Effector CD8-positive, alpha-beta T cell (primary cell): ENCODE data around the gene YWHAH.

Experiments
- DNase-seq: peaks from one replicate; lab custom pipeline; 2025; lab: John Stamatoyannopoulos, UW

YWHAH gene

GRCh38 chr22:31950226-31950625 is 5.9 kb downstream of the YWHAH start:
- no peak for DNase-seq

DNA sequence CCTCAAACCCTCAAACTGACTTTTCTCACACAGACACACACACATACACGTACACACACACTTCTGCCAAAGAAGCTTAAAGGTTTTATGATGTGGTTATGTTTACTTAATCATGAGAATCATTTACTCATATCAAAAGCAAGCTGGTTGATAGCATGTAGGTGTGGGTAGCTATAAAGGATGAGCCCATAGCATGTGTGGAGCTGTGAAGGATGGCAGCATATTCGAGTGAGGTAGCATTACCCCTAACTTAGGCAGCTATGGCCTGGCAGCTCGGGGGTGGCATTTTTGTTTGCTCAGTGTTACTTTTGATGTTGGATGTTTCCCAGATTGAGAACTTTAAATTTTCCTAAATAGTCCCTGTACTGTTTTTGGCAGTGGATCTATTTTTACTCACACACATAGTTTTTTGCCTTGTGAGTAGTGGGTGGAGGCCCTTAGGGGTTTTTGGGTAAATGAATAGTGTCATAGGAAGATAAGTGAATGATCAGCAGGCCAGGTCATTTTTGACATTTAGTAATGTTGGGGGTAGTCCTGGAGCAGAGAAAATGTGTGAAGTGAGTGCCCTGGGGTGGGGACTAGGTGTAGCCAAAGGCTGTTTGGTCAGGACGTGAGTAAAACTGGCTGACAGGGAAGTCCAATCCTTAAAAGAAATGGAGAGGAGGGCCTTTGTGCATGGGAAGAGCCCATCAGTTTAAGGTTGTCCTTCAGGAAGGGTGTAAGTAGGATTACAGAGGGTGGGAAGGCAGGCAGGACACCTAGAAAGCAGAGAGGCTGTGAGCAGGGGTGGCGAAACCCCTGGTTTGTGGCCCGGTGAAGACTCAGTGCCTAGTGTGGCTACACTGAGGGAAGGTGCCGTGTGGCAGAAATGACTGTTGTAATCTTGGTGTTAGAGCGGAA is 7.1 kb downstream of the YWHAH start:
- DNase-seq: no peak

DNA sequence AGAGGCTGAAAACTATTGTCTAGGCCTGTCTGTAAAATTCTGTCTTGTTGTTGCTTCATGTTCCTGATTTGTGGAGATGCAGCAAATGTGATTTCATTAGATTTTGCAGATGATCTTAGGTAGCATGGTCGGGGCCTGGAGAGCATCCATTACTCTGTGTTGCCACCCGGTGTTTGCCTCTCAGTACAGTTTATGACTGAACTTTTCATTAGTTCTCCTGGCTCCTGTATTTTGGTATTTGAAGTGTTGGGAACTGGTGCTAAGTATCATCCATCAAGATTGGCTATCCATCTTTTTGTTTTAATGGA is 7.7 kb downstream of the YWHAH start:
- no peak for DNase-seq

- DNase-seq: no peak
Measured at GRCh38 chr22:31952472-31952871, 8.1 kb downstream of the YWHAH start.

DNA sequence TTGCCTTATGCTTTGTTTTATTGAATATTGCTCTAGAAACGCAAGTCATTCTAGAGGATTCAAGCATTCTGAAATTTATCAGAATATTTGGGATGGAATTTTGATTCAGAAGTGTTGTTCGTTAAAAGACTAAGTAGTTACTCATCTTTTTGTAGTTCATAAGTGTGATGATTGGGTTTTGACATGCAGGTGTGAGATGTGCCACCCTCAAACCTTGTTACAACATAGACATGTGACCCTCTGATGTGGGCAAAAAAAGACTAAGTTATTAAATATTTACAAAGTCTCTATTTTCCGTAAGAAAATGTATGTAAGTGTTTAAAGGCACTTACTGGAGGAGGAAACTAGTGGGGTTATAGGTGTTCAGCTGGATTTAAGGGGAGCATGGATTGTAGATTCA is 8.9 kb downstream of the YWHAH start:
- DNase-seq: no peak

- DNase-seq: no peak
Measured at GRCh38 chr22:31954535-31955523, 10.5 kb downstream of the YWHAH start.

DNA sequence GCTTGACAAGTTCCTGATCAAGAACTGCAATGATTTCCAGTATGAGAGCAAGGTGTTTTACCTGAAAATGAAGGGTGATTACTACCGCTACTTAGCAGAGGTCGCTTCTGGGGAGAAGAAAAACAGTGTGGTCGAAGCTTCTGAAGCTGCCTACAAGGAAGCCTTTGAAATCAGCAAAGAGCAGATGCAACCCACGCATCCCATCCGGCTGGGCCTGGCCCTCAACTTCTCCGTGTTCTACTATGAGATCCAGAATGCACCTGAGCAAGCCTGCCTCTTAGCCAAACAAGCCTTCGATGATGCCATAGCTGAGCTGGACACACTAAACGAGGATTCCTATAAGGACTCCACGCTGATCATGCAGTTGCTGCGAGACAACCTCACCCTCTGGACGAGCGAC is 12.0 kb downstream of the YWHAH start:
- DNase-seq: no peak

DNA sequence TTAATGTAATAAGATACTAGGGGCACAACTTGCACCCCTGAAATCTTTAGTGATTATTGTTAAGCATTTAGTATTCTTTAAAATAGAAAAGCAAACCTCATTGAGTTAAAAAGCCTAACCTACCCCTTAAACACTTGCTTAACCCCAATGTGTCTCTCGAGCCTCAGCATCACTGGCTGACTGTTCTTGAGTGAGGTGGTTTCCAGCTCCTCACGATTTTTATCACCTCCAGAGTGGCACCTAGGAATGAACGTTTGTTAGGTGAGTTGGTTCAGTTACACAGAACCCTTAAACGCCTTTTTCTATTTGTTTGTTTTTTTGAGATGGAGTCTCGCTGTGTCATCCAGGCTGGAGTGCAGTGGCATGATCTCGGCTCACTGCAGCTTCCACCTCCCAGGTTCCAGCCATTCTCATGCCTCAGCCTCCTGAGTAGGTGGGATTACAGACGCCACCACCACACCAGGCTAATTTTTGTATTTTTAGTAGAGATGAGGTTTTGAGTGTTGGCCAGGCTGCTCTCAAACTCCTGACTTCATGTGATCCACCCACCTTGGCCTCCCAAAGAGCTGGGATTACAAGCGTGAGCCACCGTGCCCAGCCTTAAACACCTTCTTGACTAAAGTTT is 13.7 kb downstream of the YWHAH start:
- no peak for DNase-seq

- no peak for DNase-seq
Measured at GRCh38 chr22:31958625-31959239, 14.4 kb downstream of the YWHAH start.

GRCh38 chr22:31960767-31961166 is 16.4 kb downstream of the YWHAH start:
- DNase-seq: no peak

- no peak for DNase-seq
Measured at GRCh38 chr22:31962387-31963125, 18.2 kb downstream of the YWHAH start.

DNA sequence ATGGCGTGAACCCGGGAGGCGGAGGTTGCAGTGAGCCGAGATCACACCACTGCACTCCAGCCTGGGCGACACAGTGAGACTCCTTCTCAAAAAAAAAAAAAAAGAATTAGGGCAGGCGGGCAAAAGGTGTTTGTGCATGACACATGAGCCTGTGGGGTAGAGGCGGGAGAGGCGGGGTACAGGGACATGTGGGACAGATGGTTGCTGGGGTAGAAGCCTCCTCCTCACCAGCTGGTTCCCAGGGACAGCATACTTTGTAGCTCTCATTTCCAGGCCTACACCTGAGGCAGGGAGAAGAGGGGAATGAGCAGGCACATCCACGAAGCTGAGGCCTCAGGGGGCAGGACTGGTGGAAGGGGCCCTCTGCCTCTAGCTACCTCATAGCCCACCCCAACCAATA is 23.7 kb downstream of the YWHAH start:
- no peak for DNase-seq

- DNase-seq: peak; percentile 14
Measured at GRCh38 chr22:31969789-31970489, 25.6 kb downstream of the YWHAH start.

DNA sequence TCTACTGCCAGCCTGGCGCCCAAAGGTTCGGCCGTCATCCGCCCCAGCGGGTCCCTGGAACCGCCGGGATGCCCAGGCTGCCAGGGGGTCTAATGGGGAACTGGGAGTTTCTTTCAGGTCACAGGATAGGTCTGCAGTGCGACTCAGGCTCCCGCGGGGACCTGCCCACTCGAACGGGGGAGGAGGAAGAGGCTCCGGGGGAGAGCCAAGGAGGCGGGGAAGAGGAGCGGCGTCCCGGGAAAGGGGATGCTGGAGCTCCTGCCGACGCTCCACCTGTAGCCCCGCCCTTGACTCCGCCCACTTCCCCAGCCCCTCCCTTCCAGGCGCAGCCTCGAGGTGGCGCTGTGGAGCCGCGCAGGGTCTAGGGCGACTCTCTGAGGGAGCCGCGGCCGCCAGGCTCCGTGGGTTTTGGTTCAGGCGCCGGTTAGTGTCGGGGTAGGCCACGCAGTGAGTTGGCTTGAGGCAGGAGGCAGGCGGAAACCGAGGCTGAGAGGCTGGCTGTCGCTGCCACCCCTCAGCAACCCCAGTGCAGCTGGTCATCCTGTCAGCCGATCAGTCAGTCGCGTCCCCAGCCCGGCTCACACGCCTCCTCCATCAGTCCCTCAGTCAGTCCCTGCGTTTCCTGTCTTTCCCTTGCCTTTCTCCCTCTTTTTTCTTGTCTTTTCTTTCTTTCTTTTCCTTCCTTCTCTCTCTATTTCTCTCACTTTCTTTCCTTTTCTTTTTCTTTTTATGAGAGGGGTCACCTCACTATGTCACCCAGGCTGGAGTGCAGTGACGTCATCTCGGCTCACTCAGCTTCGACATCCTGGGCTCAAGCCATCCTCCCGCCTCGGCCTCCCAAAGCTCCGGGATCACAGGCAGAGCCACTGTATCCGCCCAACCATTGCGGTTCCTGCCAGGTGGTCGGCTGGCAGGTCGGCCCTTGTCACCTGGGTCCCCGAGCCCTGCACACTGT is 26.4 kb downstream of the YWHAH start:
- peak; percentile 87 for DNase-seq

DNA sequence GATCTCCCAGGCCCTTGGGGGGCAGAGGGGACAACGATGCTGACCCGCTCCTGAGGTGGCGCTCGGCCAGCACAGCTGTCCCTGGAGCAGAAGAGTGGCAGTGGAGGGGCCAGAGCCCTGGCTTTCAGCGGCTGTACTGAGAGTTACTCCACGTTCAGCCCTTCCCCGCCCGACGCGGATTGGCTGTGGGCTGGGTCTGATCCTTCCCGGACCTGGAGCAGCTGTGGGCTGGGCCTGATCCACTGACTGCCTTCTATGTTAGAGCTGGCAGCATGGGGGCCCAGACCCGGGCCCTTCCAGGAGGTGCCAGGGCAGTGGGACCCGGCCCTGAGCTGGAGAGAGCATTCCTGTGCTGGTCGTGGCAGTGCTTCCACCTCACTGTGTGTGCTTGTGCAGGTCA is 27.8 kb downstream of the YWHAH start:
- DNase-seq: no peak

GRCh38 chr22:31973739-31974138 is 29.4 kb downstream of the YWHAH start:
- no peak for DNase-seq

DNA sequence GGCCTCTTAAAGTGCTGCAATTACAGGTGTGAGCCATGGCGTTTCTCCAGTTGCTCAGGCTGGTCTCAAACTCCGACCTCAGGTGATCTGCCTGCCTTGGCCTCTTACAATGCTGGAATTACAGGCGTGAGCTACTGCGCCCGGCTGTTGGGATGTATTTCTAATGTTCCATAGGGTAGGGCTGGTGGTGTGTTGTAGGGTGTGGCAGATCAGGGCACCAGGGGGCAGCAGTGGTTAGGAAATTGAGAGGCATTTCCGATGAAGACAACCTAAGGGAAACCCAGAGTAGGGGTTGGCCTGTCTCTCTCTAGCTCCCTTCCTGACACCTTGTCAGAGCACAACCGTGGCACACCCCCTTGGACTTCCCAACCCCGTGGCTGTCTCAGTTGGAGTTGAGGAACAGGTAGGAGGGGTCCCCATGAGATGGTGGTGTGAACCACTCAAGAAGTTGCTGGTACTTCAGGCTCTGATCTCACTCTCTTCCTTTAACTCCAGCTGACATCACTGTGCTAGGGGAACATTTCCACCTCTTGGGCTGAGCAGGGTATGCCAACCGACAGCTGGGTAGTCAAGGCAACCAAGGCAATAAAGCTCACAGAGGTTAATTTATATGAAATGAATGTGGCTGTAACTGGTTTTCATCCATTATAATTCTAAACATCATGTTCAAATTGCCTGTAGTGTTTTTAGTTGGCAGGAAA is 33.0 kb downstream of the YWHAH start:
- DNase-seq: peak; percentile 58

DNA sequence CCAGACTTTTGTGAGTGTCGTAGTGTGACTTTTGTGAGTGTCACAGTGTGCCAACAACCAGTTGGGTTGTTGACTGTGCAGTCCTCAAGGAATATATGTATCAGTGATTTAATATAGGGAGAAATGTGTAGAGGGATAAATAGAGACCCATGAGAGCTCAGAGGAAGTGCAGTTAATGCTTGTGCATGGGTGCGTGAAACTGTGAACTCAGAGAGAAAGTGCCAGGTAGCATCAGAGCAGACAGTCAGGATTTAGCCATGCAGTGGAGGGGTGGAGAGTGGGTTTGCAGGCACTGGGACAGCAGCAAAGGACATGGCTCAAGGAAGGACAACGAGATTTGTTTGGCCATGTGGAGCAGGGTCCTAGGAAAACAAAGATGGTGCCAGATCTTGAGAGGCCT is 33.6 kb downstream of the YWHAH start:
- no peak for DNase-seq

- no peak for DNase-seq
Measured at GRCh38 chr22:31980628-31981027, 36.3 kb downstream of the YWHAH start.
